ENCODE data around the gene SERPINB13.

- TF ChIP-seq POLR2AphosphoS5 (IDR thresholded peaks at IDR 0.05; ENCODE audit: low read depth, low read length) (no peak), POLR2A (IDR thresholded peaks at IDR 0.05; ENCODE audit: low read depth, low read length) (no peak), TAF1 (IDR thresholded peaks at IDR 0.05; ENCODE audit: borderline replicate concordance, low read depth, low read length) (no peak)
These were observed 5.3 kb downstream of the SERPINB13 start for GRCh38 chr18:63592471-63592870.
